ENCODE measurements around the gene DENND2D. TPM values are rescaled to one million over a fixed set of nuclear protein-coding genes. Genes with fewer than 3 reads are reported as not detected.

The DENND2D gene
- total RNA-seq, 1 experiment from 2014 or later: not detected

DNA sequence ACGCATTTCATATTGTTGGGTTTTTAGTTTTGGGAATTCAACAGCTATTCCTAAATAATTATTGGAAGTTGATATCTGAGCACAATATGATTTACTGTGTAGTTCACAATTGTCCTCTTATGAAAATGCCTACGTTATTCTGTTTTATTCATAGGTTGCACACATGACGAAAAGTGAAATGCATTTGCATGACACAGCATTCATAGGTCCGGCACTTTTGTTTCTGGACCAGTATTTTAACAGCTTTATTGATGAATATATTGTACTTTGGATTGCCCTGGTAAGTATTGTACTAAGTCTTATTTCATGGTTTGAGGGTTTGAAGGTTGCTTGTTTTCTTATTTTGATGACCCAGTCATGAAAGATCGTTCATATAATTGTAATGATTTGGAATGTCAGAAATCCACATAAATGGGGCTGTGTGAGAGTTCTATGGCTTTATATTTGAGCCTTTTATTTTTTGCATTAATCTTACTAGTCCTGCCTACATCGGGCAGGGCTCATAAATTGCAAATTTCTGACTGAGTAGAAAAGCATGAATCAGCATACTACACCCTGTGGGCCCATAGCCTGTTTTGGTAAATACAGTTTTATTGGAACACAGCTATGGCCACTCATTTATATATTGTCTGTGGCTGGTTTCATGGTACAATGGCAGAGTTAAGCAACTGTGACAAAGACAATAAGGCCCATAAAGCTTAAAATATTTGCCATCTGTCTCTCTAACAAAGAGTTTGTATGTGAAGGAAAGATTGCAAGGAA, 17.0 kb downstream of the DENND2D start:
- no peak for DNase-seq
- no peaks in the 10 kb centered on the region for H3K4me1 ChIP-seq
- H3K9me3 ChIP-seq (replicated peaks): no peaks in the 10 kb centered on the region
- H3K27ac ChIP-seq: no peak overlapping the region
- H3K4me3 ChIP-seq: no peak overlapping the region
- H3K27me3 ChIP-seq: no peaks in the 10 kb centered on the region
- peaks cover 36% of the 10 kb centered on the region for H3K36me3 ChIP-seq

DNA sequence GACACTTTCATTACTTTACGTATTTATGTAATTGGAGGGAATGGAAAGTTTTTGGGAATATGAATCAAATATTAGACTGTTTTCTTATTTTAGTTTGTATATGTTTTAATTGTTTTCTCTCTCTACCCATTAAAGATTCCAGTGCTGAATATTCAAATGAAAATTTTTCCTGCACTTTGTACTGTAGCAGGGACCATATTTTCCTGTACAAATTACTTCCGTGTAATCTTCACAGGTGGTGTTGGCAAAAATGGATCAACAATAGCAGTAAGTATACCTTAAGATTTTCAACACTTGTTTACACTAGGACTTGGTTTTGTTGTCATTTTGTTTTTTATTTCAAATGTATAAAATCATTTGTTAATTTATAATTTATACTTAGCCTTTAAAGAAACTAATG, 18.4 kb downstream of the DENND2D start:
- Histone ChIP-seq H3K36me3 (peaks cover 28% of the 10 kb centered on the region), H3K4me1 (no peaks in the 10 kb centered on the region), H3K4me3 (no peak overlapping the region), H3K27me3 (no peaks in the 10 kb centered on the region), H3K27ac (no peak overlapping the region), H3K9me3 (replicated peaks) (no peaks in the 10 kb centered on the region)
- DNase-seq: no peak

DNA sequence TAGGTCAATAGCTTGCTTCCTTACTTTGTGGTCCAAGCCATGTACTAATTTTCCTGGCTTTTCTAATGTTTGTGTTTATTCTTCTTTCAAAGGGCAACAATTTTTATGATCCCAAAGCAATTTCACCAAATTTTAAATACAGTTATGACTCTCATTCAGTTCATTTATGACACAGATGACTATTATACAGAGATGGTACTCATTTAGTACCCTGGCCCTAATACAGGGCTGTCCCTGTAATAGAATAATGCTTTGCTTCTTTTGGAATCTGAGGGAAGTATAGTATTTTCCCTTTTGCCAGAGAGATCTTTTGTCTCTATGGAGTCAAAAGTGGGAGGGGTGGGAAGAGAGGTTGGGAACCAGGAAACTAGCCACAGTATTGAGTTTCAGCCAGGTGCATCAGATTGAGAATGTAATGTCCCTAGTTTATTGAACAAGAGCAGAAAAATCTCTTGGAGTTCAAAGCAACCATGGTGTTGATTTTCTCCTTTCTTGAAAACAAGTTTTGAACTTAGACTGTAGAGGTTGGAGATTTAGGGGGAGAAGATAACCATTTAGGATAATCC, 20.4 kb downstream of the DENND2D start:
- peaks cover 30% of the 10 kb centered on the region for H3K36me3 ChIP-seq
- no peak overlapping the region for H3K27ac ChIP-seq
- no peak overlapping the region for H3K4me3 ChIP-seq
- H3K9me3 ChIP-seq (replicated peaks): no peaks in the 10 kb centered on the region
- no peaks in the 10 kb centered on the region for H3K27me3 ChIP-seq
- H3K4me1 ChIP-seq: no peaks in the 10 kb centered on the region
- DNase-seq: no peak

DNA sequence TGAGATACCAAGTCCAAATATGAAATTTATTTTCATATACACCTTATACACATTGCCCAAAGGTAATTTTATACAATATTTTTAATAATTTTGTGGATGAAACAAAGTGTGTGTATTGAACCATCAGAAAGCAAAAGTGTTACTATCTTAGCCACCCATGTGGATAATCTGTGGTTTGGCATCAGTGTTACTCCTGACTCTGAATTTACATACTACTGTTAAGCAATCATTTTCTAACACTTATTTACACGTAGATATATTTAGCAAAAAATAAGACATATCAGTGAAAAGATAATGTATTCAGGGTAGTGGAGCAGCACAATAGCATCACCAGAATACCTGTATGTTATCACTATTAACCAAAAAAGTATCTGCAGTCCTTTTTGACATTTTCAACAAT, 23.8 kb downstream of the DENND2D start:
- no peaks in the 10 kb centered on the region for H3K27me3 ChIP-seq
- H3K36me3 ChIP-seq: peaks cover 22% of the 10 kb centered on the region
- H3K4me1 ChIP-seq: no peaks in the 10 kb centered on the region

DNA sequence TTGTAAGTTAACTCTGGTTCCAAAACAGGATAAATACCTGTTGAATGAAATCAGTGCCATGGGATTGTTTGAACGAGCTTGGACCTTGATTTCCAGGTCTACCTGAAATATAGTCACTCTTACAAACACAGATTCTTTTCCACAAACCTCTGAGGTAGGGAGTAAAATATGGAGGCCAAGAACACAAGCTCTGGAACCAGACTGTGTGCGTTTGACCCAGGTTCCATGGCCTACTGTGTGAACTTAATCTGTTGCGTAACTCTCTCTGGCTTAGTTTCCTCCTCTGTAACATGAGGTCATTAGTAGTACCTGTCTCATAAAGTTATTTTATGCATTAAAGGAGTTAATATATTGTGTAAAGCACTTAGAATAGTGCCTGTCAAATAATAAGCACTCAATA, 25.1 kb downstream of the DENND2D start:
- Histone ChIP-seq H3K4me3 (no peak overlapping the region), H3K36me3 (peaks cover 19% of the 10 kb centered on the region), H3K4me1 (no peaks in the 10 kb centered on the region), H3K27me3 (no peaks in the 10 kb centered on the region), H3K9me3 (replicated peaks) (no peaks in the 10 kb centered on the region), H3K27ac (no peak overlapping the region)
- DNase-seq: no peak

More for the DNA sequence above, 23.8 kb downstream of the DENND2D start:
- Histone ChIP-seq H3K9me3 (replicated peaks) (no peaks in the 10 kb centered on the region), H3K4me3 (no peak overlapping the region), H3K27ac (no peak overlapping the region)
- no peak for DNase-seq

DNA sequence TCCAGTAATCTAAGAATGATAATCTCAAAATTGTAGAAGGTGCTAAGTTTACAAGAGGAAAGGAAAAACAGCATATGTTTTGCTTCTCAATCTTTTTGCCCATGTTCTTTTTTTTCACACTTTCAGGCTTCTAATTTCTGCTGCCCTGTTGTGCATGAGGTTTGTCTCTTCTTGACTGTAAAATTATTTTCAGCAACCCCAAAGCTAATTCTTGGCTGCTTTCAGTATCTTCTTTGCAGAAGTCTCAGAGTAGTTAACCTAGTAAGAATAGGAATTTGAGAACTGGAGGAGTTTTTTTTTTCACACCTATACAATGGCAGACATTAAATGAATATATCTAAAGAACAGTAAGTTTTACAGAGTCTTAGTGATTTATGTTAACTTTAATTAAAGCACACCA, 26.4 kb downstream of the DENND2D start:
- Histone ChIP-seq H3K9me3 (replicated peaks) (no peaks in the 10 kb centered on the region), H3K4me1 (no peaks in the 10 kb centered on the region), H3K27me3 (no peaks in the 10 kb centered on the region), H3K27ac (no peak overlapping the region), H3K36me3 (peaks cover 25% of the 10 kb centered on the region), H3K4me3 (no peak overlapping the region)
- DNase-seq: no peak

DNA sequence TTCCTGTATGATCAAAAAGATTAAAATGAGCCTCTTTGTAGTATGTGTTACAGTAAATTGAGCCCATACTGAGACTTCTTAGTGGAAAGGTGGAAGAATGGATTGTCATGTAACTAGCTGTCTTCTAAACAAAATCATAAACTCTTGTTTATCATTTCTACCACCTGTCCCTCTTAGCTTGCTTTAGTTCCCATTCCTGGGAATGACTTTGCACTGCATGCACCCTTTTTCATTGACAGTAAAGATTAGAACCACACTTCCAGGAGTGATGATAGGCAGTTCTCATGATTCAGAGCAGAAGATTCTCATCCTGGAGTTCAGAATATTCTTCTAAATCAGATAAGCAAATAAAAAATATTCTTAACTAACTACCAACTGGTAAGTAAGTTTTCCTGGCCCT, 28.0 kb downstream of the DENND2D start:
- peaks cover 25% of the 10 kb centered on the region for H3K36me3 ChIP-seq
- no peak overlapping the region for H3K27ac ChIP-seq

DNA sequence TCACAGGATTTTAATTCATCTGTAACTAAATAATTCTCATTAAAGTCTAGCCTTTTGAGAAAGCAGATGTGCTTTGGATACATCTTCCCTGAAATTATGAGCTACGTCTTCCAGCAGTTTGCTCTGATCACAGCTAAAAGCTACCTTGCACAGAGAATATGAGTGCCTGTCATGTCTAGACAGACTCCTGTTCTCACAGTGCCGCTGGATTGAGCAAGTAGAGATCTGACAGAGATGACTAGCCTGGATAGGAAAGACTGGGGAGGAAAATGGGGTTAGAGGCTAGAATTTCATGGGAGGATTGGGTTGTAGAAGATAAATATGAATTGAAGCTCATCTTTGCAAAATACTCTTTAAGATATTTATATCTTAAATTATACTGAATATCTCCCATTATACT, 36.3 kb downstream of the DENND2D start:
- H3K4me1 ChIP-seq: peaks cover 3% of the 10 kb centered on the region; the same call in 1 of the 2 replicates
- H3K27me3 ChIP-seq: no peaks in the 10 kb centered on the region
- no peaks in the 10 kb centered on the region for H3K9me3 ChIP-seq (replicated peaks)
- H3K4me3 ChIP-seq: no peak overlapping the region
- no peak for DNase-seq
- H3K36me3 ChIP-seq: peaks cover 29% of the 10 kb centered on the region
- H3K27ac ChIP-seq: no peak overlapping the region

More for the DNA sequence above, 28.0 kb downstream of the DENND2D start:
- Histone ChIP-seq H3K4me3 (no peak overlapping the region), H3K9me3 (replicated peaks) (no peaks in the 10 kb centered on the region), H3K4me1 (no peaks in the 10 kb centered on the region), H3K27me3 (no peaks in the 10 kb centered on the region)
- no peak for DNase-seq

DNA sequence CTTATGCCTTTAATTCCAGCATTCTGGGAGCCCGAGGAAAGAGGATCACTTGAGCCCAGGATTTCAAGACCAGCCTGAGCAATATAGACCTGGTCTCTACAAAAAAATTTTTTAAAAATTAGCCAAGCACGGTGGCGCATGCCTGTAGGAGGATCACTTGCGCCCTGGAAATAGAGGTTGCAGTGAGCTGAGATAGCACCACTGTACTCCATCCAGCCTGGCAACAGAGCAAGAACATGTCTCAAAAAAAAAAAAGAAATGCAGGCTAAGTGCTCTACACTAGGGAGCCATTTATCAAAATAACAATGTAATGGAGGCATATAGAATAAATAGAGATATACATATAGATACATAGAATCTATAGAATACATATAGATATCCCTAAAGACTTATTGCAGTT, 37.1 kb downstream of the DENND2D start:
- H3K27ac ChIP-seq: no peak overlapping the region

DNA sequence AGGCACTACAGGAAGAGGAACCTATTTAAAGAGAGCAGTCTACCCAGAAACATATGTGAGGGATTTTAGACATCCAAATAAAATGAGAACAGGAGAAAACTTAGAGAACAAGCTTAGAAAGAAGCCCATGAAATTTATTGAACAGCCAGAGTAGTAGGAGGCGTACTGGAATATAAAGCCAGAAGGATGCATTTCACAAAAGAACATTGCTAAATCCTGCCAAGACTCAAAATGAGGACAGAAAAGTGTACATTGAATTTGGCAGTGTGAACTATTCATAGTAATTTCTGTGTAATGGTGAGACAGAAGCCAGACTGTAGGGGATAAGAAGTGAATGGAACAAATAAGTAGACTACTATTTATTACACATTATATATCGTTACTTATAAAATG, 38.0 kb downstream of the DENND2D start:
- Histone ChIP-seq H3K9me3 (replicated peaks) (no peaks in the 10 kb centered on the region), H3K4me1 (peaks cover 3% of the 10 kb centered on the region; the same call in 1 of the 2 replicates), H3K36me3 (peaks cover 30% of the 10 kb centered on the region), H3K27ac (no peak overlapping the region), H3K4me3 (no peak overlapping the region), H3K27me3 (no peaks in the 10 kb centered on the region)
- DNase-seq: no peak

More for the DNA sequence above, 37.1 kb downstream of the DENND2D start:
- H3K4me1 ChIP-seq: peaks cover 3% of the 10 kb centered on the region; the same call in 1 of the 2 replicates
- no peaks in the 10 kb centered on the region for H3K9me3 ChIP-seq (replicated peaks)
- peaks cover 27% of the 10 kb centered on the region for H3K36me3 ChIP-seq
- H3K27me3 ChIP-seq: no peaks in the 10 kb centered on the region
- DNase-seq: no peak
- H3K4me3 ChIP-seq: no peak overlapping the region

DNA sequence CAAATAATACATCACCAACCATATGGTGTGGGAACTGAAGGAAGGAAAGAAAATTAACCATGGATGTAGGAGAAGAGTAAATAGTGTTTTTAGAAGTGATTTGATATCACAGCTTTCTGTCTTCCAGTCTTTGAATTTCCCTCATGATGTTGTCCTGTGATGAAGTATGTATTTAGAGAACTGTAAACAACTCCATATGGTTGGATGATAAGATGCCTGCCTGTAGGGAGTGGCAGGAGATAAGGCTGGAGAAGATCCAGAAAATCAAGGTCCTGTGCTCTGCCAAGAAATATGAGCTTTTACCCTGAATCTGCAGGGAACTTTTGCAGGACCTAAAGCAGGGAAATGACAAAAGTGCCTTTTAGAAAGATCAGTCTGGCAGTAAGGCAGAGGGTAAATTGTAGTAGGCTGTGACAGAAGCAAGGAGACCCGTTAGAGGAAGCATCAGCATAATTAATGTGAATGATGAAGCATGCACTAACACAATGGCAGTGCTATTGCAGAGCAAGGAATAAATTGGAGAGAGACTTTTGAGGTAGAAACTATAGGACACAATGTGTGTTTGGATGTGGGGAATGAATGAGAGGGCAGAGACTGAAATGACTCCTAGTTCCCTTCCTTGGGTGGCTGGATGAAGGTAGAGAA, 38.5 kb downstream of the DENND2D start:
- no peak overlapping the region for H3K4me3 ChIP-seq
- no peaks in the 10 kb centered on the region for H3K9me3 ChIP-seq (replicated peaks)
- H3K27ac ChIP-seq: no peak overlapping the region
- peaks cover 3% of the 10 kb centered on the region; the same call in 1 of the 2 replicates for H3K4me1 ChIP-seq
- peaks cover 25% of the 10 kb centered on the region for H3K36me3 ChIP-seq
- DNase-seq: no peak
- no peaks in the 10 kb centered on the region for H3K27me3 ChIP-seq

DNA sequence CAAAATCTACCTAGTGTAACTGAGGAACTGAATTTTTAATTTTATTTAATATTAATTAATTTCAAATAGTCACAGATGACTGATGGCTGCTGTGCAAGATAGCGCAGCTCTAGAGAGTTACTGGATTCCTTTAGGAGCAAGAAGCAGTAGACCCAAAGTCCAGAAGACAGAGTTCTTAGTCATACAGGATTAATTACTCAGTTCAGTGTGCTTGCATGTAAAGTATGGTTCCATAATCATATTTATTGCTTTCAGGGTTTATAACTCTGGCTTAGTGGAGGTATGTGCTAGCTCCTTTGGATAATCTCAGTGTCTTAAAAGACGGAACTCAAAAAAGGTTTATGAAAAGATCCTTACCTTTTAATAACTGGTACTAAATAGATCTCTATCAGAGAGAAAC, 43.0 kb downstream of the DENND2D start:
- no peak overlapping the region for H3K27ac ChIP-seq
- no peak for DNase-seq
- H3K36me3 ChIP-seq: peaks cover 45% of the 10 kb centered on the region
- H3K27me3 ChIP-seq: no peaks in the 10 kb centered on the region
- no peaks in the 10 kb centered on the region for H3K9me3 ChIP-seq (replicated peaks)
- H3K4me3 ChIP-seq: no peak overlapping the region
- H3K4me1 ChIP-seq: peaks cover 3% of the 10 kb centered on the region; the same call in 1 of the 2 replicates

DNA sequence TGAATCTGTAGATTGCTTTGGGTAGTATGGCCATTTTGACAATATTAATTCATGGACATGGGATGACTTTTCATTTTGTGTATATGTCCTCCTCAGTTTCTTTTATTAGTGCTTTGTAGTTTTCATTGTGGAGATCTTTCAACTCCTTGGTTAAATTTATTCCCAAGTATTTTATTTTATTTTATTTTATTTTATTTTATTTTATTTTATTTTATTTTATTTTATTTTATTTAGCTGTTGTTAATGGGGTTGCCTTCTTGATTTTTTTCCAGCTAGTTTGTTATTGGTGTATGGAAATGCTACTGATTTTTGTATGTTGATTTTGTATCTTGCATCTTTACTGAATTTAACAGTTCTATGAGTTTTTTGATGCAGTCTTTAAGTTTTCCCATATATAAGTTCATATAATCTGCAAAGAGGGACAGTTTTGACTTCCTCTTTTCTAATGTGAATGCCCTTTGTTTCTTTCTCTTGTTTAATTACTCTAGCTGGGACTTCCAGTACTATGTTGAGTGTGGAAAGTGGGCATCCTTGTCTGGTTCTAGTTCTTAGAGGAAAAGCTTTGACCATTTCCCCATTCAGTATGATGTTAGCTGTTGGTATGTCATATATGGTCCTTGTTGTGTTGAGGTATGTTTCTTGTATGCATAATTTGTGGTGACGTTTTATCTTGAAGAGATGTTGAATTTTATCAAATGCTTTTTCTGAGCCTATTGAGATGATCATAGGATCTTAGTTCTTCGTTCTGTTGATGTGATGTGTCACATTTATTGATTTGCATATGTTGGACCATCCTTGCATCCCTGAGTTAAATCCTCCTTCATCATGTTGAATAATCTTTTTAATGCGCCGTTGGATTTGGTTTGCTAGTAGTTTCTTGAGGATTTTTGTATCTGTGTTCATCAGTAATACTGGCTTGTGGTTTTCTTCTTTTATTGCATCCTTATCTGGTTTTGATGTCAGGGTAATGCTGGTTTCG, 46.1 kb downstream of the DENND2D start:
- H3K36me3 ChIP-seq: peaks cover 46% of the 10 kb centered on the region
- H3K27ac ChIP-seq: no peak overlapping the region
- no peak for DNase-seq
- H3K4me1 ChIP-seq: no peaks in the 10 kb centered on the region
- H3K4me3 ChIP-seq: no peak overlapping the region
- H3K27me3 ChIP-seq: no peaks in the 10 kb centered on the region
- no peaks in the 10 kb centered on the region for H3K9me3 ChIP-seq (replicated peaks)

DNA sequence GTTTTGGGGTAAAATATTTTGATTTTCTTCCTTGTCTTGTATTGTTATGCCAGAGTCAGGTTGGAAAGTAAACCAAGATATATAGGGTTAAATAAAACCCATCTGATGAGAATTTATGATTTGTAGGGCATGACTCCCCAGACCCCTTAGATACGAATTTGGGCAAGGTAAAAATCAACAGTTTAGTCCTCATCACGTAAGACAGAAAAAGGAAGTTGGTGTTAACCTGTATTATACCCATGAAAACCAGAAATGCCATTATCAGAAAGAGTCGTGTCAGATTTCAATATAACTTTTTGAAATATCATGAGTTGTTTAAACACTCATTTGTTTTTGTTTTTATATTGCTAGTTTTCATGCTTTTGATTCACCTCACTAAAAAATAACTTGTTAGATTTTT, 48.6 kb downstream of the DENND2D start:
- Histone ChIP-seq H3K9me3 (replicated peaks) (no peaks in the 10 kb centered on the region), H3K36me3 (peaks cover 48% of the 10 kb centered on the region), H3K4me1 (no peaks in the 10 kb centered on the region)

More for the DNA sequence above, 48.6 kb downstream of the DENND2D start:
- no peaks in the 10 kb centered on the region for H3K27me3 ChIP-seq
- H3K4me3 ChIP-seq: no peak overlapping the region
- DNase-seq: no peak
- no peak overlapping the region for H3K27ac ChIP-seq
